SK-N-SH treated with all-trans-retinoic acid at 6 μM for 48 hours (cell line): ENCODE data around the gene COL26A1.

Experiments
- ATAC-seq: fragments of 200-7000 bp; cut with Tn5 transposase; 3 replicates; pipeline ENCODE4 v1.9.1; 2020; ENCODE audit warnings: mild to moderate bottlenecking, moderate library complexity
- ARNTL ChIP-seq: fragments of 450-650 bp; formaldehyde crosslinking; IDR thresholded peaks from 2 replicates; pipeline ENCODE4 v1.5.0; 2020; ENCODE audit warnings: low read depth, mild to moderate bottlenecking, moderate library complexity, borderline replicate concordance
- BACH2 ChIP-seq: fragments of 250-450 bp; sonication (Bioruptor Pico); IDR thresholded peaks from 2 replicates; pipeline ENCODE4 v1.9.0; 2021; ENCODE audit warnings: mild to moderate bottlenecking, borderline replicate concordance
- CSDC2 ChIP-seq: fragments of 250-450 bp; sonication (Bioruptor Pico); IDR thresholded peaks from 2 replicates; pipeline ENCODE4 v1.5.0; 2020; ENCODE audit warnings: mild to moderate bottlenecking, moderate library complexity
- ESRRG ChIP-seq: fragments of 250-450 bp; sonication (Bioruptor Pico); IDR thresholded peaks from 2 replicates; pipeline ENCODE4 v1.6.1; 2021; ENCODE audit warnings: mild to moderate bottlenecking
- GLIS3 ChIP-seq: fragments of 250-450 bp; sonication (Bioruptor Pico); IDR thresholded peaks from 2 replicates; pipeline ENCODE4 v1.5.0; 2020; ENCODE audit warnings: mild to moderate bottlenecking, moderate library complexity
- ISL1 ChIP-seq: fragments of 250-450 bp; sonication (Bioruptor Pico); IDR thresholded peaks from 2 replicates; pipeline ENCODE4 v2.1.2; 2022; ENCODE audit warnings: mild to moderate bottlenecking, moderate library complexity
- OSR1 ChIP-seq: fragments of 250-450 bp; sonication (Bioruptor Pico); IDR thresholded peaks from 2 replicates; pipeline ENCODE4 v1.8.0; 2022; ENCODE audit warnings: moderate library complexity, mild to moderate bottlenecking, inconsistent platforms
- PATZ1 ChIP-seq: fragments of 250-450 bp; sonication (Bioruptor Pico); IDR thresholded peaks from 2 replicates; pipeline ENCODE4 v1.8.0; 2020; ENCODE audit warnings: mild to moderate bottlenecking, moderate library complexity, borderline replicate concordance
- PPARA ChIP-seq: fragments of 250-450 bp; sonication (Bioruptor Pico); IDR thresholded peaks from 2 replicates; pipeline ENCODE4 v1.5.0; 2020; ENCODE audit warnings: mild to moderate bottlenecking, borderline replicate concordance
- RARB ChIP-seq: fragments of 250-450 bp; sonication (Bioruptor Pico); IDR thresholded peaks from 2 replicates; pipeline ENCODE4 v1.8.0; 2021; ENCODE audit warnings: mild to moderate bottlenecking, moderate library complexity
- TCF4 ChIP-seq: fragments of 250-450 bp; sonication (Bioruptor Pico); IDR thresholded peaks from 2 replicates; pipeline ENCODE4 v1.8.0; 2021; ENCODE audit warnings: mild to moderate bottlenecking, moderate library complexity, borderline replicate concordance
- TOX ChIP-seq: fragments of 250-450 bp; sonication (Bioruptor Pico); IDR thresholded peaks from 2 replicates; pipeline ENCODE4 v1.8.0; 2021; ENCODE audit warnings: mild to moderate bottlenecking, moderate library complexity, borderline replicate concordance
- ZC3H10 ChIP-seq: fragments of 250-450 bp; sonication (Bioruptor Pico); IDR thresholded peaks from 2 replicates; pipeline ENCODE4 v1.5.1; 2021; ENCODE audit warnings: mild to moderate bottlenecking, moderate library complexity
- ZFP3 ChIP-seq: fragments of 250-450 bp; sonication (Bioruptor Pico); IDR thresholded peaks from 2 replicates; pipeline ENCODE4 v1.5.0; 2020; ENCODE audit warnings: mild to moderate bottlenecking, moderate library complexity
- ZFP30 ChIP-seq: fragments of 450-650 bp; formaldehyde crosslinking; IDR thresholded peaks from 2 replicates; pipeline ENCODE4 v1.5.0; 2022; ENCODE audit warnings: mild to moderate bottlenecking, moderate library complexity
- ZNF565 ChIP-seq: fragments of 450-650 bp; formaldehyde crosslinking; conservative IDR thresholded peaks from 2 replicates; pipeline ENCODE4 v1.5.0; 2020; ENCODE audit warnings: low read depth, mild to moderate bottlenecking, moderate library complexity
- ZNF8 ChIP-seq: fragments of 450-650 bp; formaldehyde crosslinking; IDR thresholded peaks from 2 replicates; pipeline ENCODE4 v1.5.0; 2020; ENCODE audit warnings: mild to moderate bottlenecking, moderate library complexity
- TF ChIP-seq, protein P1 (sequence below): fragments of 250-450 bp; sonication (Bioruptor Pico); IDR thresholded peaks from 2 replicates; pipeline ENCODE4 v1.5.1; 2021; ENCODE audit warnings: mild to moderate bottlenecking, moderate library complexity

COL26A1 gene

GRCh38 chr7:101465131-101465530 is 102.5 kb downstream of the COL26A1 start (continued):
- TF ChIP-seq PATZ1: no peak

DNA sequence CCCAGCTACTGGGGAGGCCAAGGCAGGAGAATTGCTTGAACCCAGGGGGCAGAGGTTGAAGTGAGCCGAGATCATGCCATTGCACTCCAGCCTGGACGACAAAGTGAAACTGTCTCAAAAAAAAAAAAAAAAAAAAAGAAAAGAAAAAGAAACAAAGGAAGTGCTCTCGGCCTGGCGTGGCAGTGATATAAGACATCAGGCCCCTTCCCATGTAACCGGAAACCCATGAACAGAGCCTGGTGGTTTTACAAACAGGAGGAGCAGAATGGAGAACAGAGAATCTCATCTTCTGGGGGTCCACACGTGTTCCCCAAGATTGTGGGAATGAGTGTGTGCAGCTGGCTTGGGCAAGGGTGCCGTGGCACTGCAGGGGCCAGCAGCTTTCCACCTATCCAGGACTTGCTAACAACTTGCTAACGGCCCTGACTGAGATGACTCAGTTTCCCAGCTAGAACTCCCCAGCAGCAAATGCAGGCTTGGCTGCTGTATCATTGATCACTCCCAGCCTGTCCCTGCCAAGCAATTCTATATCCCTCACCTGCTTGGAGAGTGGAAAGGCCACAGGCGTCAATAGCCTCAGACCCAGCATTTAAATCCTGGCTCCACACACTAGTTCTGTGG is 103.0 kb downstream of the COL26A1 start:
- TF ChIP-seq ISL1 (CRISPR knock-in tag) (no peak), PATZ1 (no peak), PPARA (CRISPR knock-in tag) (no peak), ZFP30 (no peak), BACH2 (CRISPR knock-in tag) (no peak), ZC3H10 (CRISPR knock-in tag) (no peak), ARNTL (no peak), ZNF8 (CRISPR knock-in tag) (no peak), CSDC2 (CRISPR knock-in tag) (no peak), TOX (CRISPR knock-in tag) (no peak), ZNF565 (CRISPR knock-in tag) (no peak)
- no peak for ATAC-seq

DNA sequence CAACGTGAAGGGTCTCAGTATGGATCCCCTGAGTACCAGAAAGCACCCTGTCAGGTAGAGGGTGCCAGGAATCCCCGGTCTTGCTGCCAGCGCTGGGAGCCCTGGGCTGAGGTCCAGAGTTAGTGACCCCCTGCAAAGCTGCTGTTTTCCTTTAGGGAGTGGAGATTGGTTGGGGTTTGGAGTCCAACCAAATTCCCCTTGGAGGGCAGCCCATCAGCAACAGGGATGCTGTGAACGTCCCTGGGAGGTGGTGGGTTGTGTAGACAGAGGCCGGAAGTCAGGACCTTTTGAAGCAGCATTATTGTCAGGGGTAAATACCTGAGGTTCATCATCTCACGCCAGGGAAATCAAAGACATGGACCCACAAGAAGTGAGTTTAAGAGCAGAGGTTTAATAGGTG is 104.2 kb downstream of the COL26A1 start:
- no peak for ATAC-seq
- TF ChIP-seq BACH2 (CRISPR knock-in tag) (no peak), ZNF8 (CRISPR knock-in tag) (no peak), ZC3H10 (CRISPR knock-in tag) (no peak), GLIS3 (CRISPR knock-in tag) (no peak)

DNA sequence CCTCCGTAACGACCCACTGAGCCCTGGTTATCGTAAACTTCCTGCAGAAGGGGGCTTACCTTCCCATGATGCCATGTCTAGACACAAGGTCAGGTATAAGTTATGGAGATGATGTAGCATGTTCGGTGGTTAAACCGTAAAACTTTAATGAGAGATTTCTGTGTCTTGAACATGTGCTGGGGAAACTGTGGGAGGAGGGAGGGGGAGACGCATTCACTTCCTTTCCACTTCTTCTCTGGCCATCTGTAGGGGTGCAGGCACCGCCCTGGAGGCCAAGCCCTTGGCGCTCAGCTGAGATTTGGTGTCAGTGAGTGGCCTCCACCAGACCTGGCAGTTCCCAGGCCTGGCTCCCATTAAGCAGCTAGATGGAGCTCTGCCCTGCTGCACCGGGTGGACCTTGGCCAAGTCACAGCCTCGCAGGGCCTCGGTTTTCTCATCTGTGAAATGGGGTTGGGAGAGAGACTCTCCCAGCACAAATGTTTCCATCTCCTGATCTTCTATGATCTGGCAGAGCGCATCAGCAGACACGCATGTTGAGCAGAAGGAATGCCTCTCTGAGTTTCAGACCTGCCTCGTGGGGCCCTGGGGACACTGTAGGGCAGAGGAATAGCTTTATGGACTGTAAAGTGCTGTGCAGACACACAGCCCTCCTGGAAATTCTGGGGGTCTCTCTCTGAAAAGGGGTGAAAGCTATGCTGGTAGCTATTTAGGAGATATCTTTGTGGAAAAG is 106.0 kb downstream of the COL26A1 start:
- no peak for ATAC-seq
- TF ChIP-seq TCF4 (CRISPR knock-in tag) (no peak), RARB (no peak)

- ATAC-seq: no peak
- TF ChIP-seq ZNF8 (CRISPR knock-in tag): no peak
- no peak for TF ChIP-seq RARB
- TF ChIP-seq BACH2 (CRISPR knock-in tag): no peak
- no peak for TF ChIP-seq PATZ1
- TF ChIP-seq OSR1 (CRISPR knock-in tag): no peak
- no peak for TF ChIP-seq ZNF565 (CRISPR knock-in tag)
- no peak for TF ChIP-seq CSDC2 (CRISPR knock-in tag)
- TF ChIP-seq GLIS3 (CRISPR knock-in tag): no peak
- TF ChIP-seq, protein P1, sequence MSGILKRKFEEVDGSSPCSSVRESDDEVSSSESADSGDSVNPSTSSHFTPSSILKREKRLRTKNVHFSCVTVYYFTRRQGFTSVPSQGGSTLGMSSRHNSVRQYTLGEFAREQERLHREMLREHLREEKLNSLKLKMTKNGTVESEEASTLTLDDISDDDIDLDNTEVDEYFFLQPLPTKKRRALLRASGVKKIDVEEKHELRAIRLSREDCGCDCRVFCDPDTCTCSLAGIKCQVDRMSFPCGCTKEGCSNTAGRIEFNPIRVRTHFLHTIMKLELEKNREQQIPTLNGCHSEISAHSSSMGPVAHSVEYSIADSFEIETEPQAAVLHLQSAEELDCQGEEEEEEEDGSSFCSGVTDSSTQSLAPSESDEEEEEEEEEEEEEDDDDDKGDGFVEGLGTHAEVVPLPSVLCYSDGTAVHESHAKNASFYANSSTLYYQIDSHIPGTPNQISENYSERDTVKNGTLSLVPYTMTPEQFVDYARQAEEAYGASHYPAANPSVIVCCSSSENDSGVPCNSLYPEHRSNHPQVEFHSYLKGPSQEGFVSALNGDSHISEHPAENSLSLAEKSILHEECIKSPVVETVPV: no peak
- no peak for TF ChIP-seq ISL1 (CRISPR knock-in tag)
- TF ChIP-seq ZFP3 (CRISPR knock-in tag): no peak
- TF ChIP-seq ESRRG (CRISPR knock-in tag): no peak
- no peak for TF ChIP-seq PPARA (CRISPR knock-in tag)
- TF ChIP-seq, all 23 proteins: peak for 0
Measured at GRCh38 chr7:101470668-101471487, 108.2 kb downstream of the COL26A1 start.
